H1 (cell line): ENCODE data around the gene ASB16. TPM values are rescaled to one million over a fixed set of nuclear protein-coding genes. Genes with fewer than 3 reads are reported as not detected.
A peak's percentile ranks its signal among the peaks of the same experiment; 100 is the strongest.

Experiments used
- CEBPB ChIP-seq: IDR thresholded peaks from 2 replicates; pipeline ENCODE4 v1.6.1; 2012; ENCODE audit warnings: low read depth, low read length
- CHD2 ChIP-seq: IDR thresholded peaks from 2 replicates; pipeline ENCODE4 v1.6.1; 2012; ENCODE audit warnings: low read length, improper control_type of control experiment
- EGR1 ChIP-seq: IDR thresholded peaks from 2 replicates; pipeline ENCODE4 v1.6.1; 2011; ENCODE audit warnings: low read depth, low read length, borderline replicate concordance
- MAX ChIP-seq: IDR thresholded peaks from 2 replicates; pipeline ENCODE4 v1.6.1; 2012; ENCODE audit warnings: inconsistent platforms
- POLR2A ChIP-seq, 2 experiments: IDR thresholded peaks; 1 replicate in 1 of 2; 2 replicates in 1 of 2; pipeline ENCODE4 v1.6.1; 2011; ENCODE audit warnings: low read depth in 2 of 2, low read length in 2 of 2, mild to moderate bottlenecking in 2 of 2; ENCODE audit errors: control extremely low read depth in 1 of 2
- RAD21 ChIP-seq, 2 experiments: IDR thresholded peaks in 1 of 2; conservative IDR thresholded peaks in 1 of 2; 2 replicates each; pipeline ENCODE4 v1.6.1; 2011; ENCODE audit warnings: low read depth in 2 of 2, low read length in 2 of 2, improper control_type of control experiment in 1 of 2, inconsistent platforms in 1 of 2, mild to moderate bottlenecking in 1 of 2, moderate library complexity in 1 of 2
- RBBP5 ChIP-seq: IDR thresholded peaks from 2 replicates; pipeline ENCODE4 v1.7.1; 2012; ENCODE audit warnings: low read depth, mild to moderate bottlenecking, inconsistent platforms, low read length, moderate library complexity, borderline replicate concordance
- TEAD4 ChIP-seq: IDR thresholded peaks from 2 replicates; pipeline ENCODE4 v1.6.1; 2012; ENCODE audit warnings: low read depth, low read length, inconsistent platforms, mixed read lengths
- polyA plus RNA-seq, 7 experiments: library from polyadenylated mRNA; depleted of rRNA in 3 of 7; stranded (reverse) in 5 of 7; unstranded in 2 of 7; fragments of >200 nt in 5 of 7; fragments of 200-250 nt in 2 of 7; gene quantifications; 1 replicate in 5 of 7; 2 replicates in 1 of 7; 4 replicates in 1 of 7; pipeline versions ENCODE4 v1.2.1 to v1.2.3, GENCODE V29; 2011 to 2013; ENCODE audit warnings: missing spikeins in 2 of 7, mixed read lengths in 2 of 7
- total RNA-seq: library from RNA; stranded (reverse); fragmentation: NEBNext Ultra II Directional; extraction: Animal tissue kit (Norgen Biotek cat#: 25700); gene quantifications from 2 replicates; pipeline ENCODE4 v1.2.1, GENCODE V29; 2021
- TF ChIP-seq, protein P1 (sequence below): IDR thresholded peaks from 2 replicates; pipeline ENCODE4 v1.6.1; 2011; ENCODE audit warnings: low read depth, mild to moderate bottlenecking, low read length; ENCODE audit not compliant: insufficient read depth

Gene ASB16
- total and polyA plus RNA-seq, 2 of the 8 experiments (the other 6 are each of a cell fraction or from before 2014, with no cell fraction given): 0.05 TPM; not detected in 1

DNA sequence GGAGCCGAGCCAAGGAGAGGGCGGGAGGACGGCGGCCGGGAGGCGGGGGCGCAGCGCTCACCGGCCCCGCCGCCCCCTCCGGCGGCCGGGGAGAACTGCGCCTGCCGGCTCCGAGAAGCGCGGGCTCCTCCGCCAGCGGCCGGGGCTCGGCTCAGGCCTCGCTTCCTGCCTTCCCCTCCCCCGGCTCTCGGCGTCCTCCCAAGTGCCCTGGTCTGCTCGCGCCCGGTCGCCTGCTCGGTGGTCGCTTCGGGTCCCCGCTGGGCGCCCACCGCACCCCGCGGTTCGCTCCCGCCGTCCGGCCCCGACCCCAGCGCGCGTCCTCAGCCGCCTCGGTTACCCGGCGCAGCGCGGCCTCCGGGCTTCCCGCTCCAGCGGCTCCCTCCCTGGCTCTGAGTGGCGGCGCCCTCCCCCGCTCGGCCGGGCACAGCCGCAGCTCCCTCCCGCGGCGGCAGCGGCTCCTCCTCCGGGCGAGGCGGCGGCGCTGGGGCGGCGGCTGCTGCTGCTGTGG, 48.7 kb downstream of the ASB16 start (continued):
- peak; percentile 39; the same call in 1 of the 2 replicates for TF ChIP-seq EGR1
- TF ChIP-seq RBBP5: peak; percentile 83; the same call in 1 of the 2 replicates
- no peak for TF ChIP-seq MAX
- no peak for TF ChIP-seq CHD2
- TF ChIP-seq, protein P1, sequence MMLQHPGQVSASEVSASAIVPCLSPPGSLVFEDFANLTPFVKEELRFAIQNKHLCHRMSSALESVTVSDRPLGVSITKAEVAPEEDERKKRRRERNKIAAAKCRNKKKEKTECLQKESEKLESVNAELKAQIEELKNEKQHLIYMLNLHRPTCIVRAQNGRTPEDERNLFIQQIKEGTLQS: no peak
- TF ChIP-seq POLR2A (IDR thresholded peaks at IDR 0.05; ENCODE audit: control extremely low read depth in 1 of 2, low read depth in 2 of 2, low read length in 2 of 2): peak in 1 of 2 experiments; percentile 49; a peak in 2 of 3 replicates
- TF ChIP-seq RAD21 (IDR thresholded peaks at IDR 0.05 in 1 of 2, conservative IDR thresholded peaks at IDR 0.05 in 1 of 2; ENCODE audit: low read depth in 2 of 2, low read length in 2 of 2): peak; percentile 11 to 30; a peak in 2 of 4 replicates
- no peak for TF ChIP-seq TEAD4
- no peak for TF ChIP-seq CEBPB
